Progenitor cell of endocrine pancreas (in vitro differentiated cells): Measurements from ENCODE around the gene TLCD5. TPM values are rescaled to one million over a fixed set of nuclear protein-coding genes. Genes with fewer than 3 reads are reported as not detected.

Experiments
- DNase-seq: peaks from one replicate; pipeline ENCODE4 v3.0.0; 2021; ENCODE audit warnings: low spot score; ENCODE audit not compliant: unreplicated experiment
- H3K27ac Mint-ChIP-seq: 2 replicates; pipeline ENCODE4 v1.8.0; 2021; ENCODE audit warnings: mild to moderate bottlenecking, moderate library complexity, mixed read lengths
- H3K27me3 Mint-ChIP-seq: 2 replicates; pipeline ENCODE4 v1.8.0; 2021; ENCODE audit warnings: mixed read lengths
- H3K36me3 Mint-ChIP-seq: 2 replicates; pipeline ENCODE4 v1.8.0; 2022; ENCODE audit warnings: mixed read lengths; ENCODE audit not compliant: insufficient read depth
- H3K4me1 Mint-ChIP-seq: 2 replicates; pipeline ENCODE4 v1.8.0; 2021; ENCODE audit warnings: low read depth, mixed read lengths
- H3K4me3 Mint-ChIP-seq: 2 replicates; pipeline ENCODE4 v1.8.0; 2021; ENCODE audit warnings: low read depth, mild to moderate bottlenecking, moderate library complexity, mixed read lengths
- H3K9me3 Mint-ChIP-seq: 2 replicates; pipeline ENCODE4 v1.8.0; 2021; ENCODE audit warnings: low read depth, mixed read lengths
- CTCF ChIP-seq: fragments of 200-600 bp; sonication (generic); IDR thresholded peaks from one replicate; pipeline ENCODE4 v1.5.0; 2021; ENCODE audit warnings: antibody characterized with exemption, mild to moderate bottlenecking; ENCODE audit not compliant: unreplicated experiment
- total RNA-seq: library from RNA; stranded (reverse); gene quantifications from 2 replicates; pipeline ENCODE4 v1.2.1, GENCODE V29; 2021

The TLCD5 gene
- total RNA-seq, 1 donor from 2014 or later = 9.3 TPM

GRCh38 chr11:120337355-120338106 lies 12.4 kb downstream of the TLCD5 start:
- Mint-ChIP-seq H3K27me3 (no peaks in the 10 kb centered on the region), H3K4me3 (peak overlapping the region; percentile 96), H3K36me3 (no peaks in the 10 kb centered on the region), H3K4me1 (peaks cover 30% of the 10 kb centered on the region), H3K27ac (peak overlapping the region; percentile 98), H3K9me3 (no peaks in the 10 kb centered on the region)
- TF ChIP-seq CTCF = no peak
- DNase-seq = no peak

GRCh38 chr11:120338107-120338933 lies 13.2 kb downstream of the TLCD5 start:
- no peak overlapping the region for H3K27ac Mint-ChIP-seq
- H3K9me3 Mint-ChIP-seq = no peaks in the 10 kb centered on the region
- no peak for DNase-seq
- peaks cover 30% of the 10 kb centered on the region for H3K4me1 Mint-ChIP-seq
- TF ChIP-seq CTCF = no peak
- no peaks in the 10 kb centered on the region for H3K27me3 Mint-ChIP-seq
- H3K4me3 Mint-ChIP-seq = peak overlapping the region; percentile 96
- no peaks in the 10 kb centered on the region for H3K36me3 Mint-ChIP-seq

- DNase-seq = no peak
- H3K36me3 Mint-ChIP-seq = no peaks in the 10 kb centered on the region
- H3K4me1 Mint-ChIP-seq = peaks cover 30% of the 10 kb centered on the region
- TF ChIP-seq CTCF = no peak
- H3K27me3 Mint-ChIP-seq = no peaks in the 10 kb centered on the region
- peak overlapping the region; percentile 35 for H3K4me3 Mint-ChIP-seq
- H3K9me3 Mint-ChIP-seq = no peaks in the 10 kb centered on the region
- no peak overlapping the region for H3K27ac Mint-ChIP-seq
Observed at GRCh38 chr11:120339394-120339890, 14.3 kb downstream of the TLCD5 start.

DNA sequence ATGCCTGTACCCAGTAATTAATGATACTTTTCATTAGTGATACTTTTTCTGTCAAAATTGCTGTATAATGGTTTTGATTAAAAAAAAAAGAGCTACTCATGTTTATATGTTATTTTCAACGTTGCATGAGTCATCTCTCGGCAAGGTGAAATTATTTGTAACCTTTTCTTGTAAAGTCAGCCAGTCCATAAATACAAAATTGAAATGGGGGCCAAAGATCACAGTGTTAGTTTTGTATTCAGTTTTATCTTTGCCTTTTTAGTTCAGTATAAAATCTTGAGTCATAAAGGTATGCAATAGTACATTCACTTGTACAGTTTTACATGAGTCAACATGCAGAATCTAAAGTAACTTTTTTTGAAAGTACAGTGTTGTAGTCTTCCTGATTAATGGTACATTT lies 15.4 kb downstream of the TLCD5 start:
- Mint-ChIP-seq H3K4me3 (no peak overlapping the region), H3K9me3 (no peaks in the 10 kb centered on the region), H3K4me1 (peaks cover 30% of the 10 kb centered on the region), H3K36me3 (no peaks in the 10 kb centered on the region), H3K27ac (no peak overlapping the region), H3K27me3 (no peaks in the 10 kb centered on the region)
- DNase-seq = no peak
- no peak for TF ChIP-seq CTCF

GRCh38 chr11:120342226-120342625 lies 17.1 kb downstream of the TLCD5 start:
- H3K27me3 Mint-ChIP-seq = no peaks in the 10 kb centered on the region
- H3K36me3 Mint-ChIP-seq = no peaks in the 10 kb centered on the region
- H3K4me1 Mint-ChIP-seq = peaks cover 30% of the 10 kb centered on the region
- H3K4me3 Mint-ChIP-seq = no peak overlapping the region
- H3K27ac Mint-ChIP-seq = no peak overlapping the region
- TF ChIP-seq CTCF = no peak
- no peaks in the 10 kb centered on the region for H3K9me3 Mint-ChIP-seq
- DNase-seq = no peak
